Right forelimb (tissue), 1 donor: ENCODE results near the gene PRKAG1.
A peak's percentile ranks its signal among the peaks of the same experiment; 100 is the strongest.

ENCODE experiments used
- DNase-seq: peaks from one replicate; pipeline ENCODE4 v3.0.0-alpha.2; 2018

The PRKAG1 gene

DNA sequence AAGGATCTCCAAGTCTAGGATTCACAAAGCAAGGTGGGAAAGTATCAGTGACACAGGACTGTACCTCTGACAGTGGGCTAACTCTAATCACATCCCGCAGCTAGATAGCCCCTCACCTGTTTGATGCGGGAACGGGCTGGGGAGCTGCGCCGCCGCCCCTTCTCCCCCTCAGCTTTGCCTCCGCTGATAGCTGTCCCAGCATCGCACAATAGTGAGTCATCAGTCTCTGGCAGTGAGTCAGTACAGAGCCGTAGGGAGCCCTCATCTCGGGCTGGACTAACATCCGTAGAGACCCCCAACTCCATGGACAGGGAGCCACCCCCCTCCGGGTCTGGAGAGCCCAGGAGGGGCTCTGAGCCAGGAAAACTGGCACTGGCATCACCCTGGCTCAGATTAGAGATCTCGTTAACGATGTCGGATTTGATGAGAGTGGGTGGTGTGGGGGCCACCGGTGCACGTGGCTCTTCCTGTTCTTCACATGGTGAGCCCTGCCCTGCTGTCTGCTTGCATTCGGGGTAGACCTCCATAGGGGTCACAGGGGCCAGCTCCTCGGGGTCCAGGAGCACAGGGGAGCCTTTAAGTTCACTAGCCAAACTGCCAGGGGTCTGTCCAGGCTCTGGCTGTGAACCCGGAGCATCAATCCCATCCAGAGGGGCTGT lies 31.1 kb upstream of the PRKAG1 start:
- DNase-seq, result no peak

DNA sequence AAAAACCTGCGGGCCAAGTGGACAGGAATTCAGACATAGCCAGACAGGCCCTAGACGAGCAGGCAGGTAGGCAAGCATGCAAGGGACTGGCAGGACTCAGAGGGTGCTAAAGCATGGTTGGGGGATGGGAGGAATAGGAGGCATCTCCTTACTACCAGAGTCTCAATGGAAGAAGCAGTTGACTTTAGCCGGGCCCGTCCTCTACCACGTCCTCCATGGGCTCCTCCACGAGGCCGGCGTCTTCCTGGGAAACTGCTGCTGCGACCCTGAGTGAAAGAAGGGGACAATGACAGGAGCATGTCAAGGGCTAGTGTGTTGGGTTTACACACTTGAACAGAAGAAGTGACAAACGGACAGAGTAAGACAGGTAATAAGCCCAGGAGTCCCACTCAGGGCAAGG lies 30.4 kb upstream of the PRKAG1 start:
- no peak for DNase-seq

DNA sequence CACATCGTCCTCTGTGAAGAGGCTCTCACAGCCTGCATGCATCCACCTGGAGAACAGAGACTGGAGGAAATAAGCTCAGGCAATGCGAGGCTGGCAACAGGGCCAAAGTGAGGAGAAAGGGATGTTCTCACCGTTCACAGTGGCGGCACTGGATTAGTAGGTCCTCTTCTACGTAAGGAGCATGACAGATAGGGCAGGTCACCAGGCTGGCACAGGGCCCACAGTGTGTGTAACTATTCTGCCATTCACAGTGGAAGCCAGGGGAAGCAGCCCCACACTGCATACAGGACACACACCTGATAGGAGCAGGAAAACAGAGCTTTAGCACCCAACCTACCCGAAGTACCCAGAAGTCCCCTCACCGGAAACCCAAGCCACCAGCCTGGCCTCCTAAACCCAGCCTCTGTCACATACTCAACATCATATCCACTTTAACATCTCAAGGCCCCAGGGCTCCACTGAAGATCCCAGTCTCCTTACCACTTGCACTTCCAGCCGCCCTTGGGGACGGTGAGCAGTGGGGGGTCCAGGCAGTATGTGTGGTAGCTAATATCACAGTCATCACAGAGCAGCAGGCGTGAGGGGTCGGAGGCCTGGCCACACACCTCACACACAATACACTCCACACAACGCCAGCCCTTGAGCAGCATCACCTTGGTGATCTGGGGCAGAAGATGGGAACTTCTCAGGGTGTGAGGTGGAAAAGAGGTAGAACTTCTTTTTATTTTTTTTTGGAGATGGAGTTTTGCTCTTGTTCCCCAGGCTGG lies 27.7 kb upstream of the PRKAG1 start:
- DNase-seq, result no peak

DNA sequence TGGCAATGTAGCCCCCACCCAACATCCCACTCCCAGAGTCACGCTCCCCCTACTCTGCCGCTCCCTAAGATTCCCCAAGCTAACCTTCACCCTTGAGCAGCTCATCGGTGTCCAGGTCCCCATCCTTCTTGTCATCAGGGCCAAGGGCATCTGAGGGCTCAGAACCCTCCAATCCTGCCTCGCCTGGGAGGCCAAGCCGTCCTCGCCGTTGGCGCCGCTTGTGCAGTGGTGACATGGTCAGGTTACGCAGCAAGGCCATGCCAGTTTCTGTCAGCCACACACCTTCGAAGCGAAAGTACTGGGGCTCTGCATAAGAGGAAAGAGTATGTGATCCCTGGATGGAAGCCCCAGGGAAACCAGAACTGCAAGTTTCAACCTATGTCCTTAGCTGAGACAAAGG lies 26.1 kb upstream of the PRKAG1 start:
- DNase-seq, result no peak

DNA sequence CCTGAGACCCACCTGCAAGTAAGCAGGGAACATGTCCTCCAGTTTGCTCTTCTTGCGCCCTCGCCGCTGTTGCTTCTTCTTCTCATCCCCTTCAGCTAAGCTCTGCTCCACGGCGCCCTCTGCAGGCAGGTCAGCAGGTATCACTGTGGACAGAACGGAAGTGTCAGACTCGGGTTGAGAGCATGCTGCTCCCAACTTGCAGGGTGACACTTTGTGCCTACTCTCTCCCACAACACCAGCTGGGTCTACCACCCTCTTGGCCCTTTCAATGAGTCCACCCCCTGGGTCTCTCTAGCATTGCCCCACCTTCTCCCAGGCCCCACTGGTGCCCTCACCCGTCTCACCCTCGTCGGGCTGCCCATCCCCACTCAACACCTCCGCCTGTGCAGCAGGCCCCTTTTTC lies 25.3 kb upstream of the PRKAG1 start:
- DNase-seq, result no peak

DNA sequence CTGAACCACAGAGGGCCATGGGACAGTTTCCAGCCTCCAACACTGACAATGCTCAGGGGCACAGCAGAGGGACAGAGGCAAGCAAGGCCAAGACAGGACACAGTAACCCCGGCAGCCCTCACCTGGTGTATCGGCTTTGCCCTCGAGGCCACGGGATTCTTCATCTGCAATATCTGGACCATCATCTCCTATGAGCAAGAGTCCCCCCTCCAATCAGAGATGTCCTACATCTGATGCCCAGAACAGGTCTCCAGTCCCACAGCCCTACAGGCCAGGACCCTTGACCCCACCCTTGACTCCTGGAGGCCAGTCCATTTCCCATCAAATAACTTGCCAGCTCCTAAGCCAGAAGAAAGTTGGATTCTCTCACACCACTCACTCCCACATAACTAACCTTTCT lies 24.7 kb upstream of the PRKAG1 start:
- no peak for DNase-seq

DNA sequence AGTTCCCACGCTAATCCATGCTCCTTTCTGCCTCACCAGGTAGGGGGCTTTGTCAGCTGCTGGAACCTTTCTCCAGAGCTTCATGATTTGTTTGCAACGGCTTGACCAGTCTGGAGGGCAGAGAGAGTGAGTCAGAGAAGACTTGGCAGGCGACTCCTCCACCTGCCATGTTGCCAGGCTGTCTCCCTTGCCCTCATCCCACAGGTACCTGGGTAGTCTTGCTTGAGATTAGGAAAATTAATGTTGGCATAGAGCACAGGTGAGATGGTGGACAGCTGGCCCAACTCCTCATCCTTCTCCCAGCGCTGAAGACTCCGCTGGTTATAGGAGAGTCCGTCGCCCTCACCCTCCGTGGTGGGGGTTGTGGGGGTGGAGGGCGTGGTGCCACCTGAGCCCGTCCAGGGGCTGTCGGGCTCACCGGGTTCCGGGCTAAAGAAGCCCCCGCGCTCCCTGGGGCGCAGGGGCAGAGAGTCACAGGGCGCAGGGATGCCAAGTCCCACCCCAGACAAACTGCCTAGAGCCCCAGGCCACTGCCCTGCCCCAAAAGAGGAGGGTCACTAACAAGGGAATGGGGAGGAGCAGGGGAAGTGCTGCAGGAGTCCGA lies 23.4 kb upstream of the PRKAG1 start:
- DNase-seq, result no peak

DNA sequence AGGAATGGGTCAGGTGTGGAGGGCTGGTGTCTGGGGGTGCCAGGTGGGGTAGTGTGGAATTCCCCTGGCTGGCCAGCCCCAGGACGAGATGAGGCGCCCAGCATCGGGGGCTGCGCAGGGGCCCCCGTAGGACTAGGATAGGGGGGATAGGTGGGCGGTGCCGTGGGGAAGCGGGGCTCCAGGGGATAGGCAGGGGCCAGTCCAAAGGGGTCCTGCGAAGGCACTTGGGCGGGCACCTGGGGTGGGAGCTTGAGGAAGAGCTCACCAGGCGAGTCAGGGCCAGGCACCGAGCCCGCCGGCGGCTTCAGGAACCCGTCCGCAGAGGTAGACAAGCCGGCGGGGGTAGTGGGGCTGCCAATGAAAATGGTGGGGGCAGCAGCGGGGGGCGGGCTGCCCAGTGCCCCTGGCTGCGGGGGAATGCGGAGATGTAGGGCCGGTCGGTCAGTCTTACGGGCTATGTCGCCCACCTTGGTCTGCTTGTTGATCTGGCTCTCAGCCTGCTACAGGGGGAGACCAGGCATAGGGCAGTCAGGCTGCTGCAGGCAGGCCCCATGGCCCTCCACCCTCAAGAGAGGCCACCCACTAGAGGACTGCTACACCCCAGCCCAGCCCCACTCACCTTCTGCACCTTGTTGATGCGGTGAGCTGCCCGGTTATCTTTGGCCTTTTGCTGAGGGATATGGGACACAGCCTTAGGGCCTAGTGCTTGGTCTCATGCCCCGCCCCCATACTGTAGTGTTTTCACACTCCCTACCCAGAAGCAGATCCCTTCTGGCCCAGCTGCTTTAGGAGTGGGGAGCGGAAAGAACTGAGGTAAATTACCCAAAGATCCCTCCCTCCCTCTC lies 22.7 kb upstream of the PRKAG1 start:
- no peak for DNase-seq

DNA sequence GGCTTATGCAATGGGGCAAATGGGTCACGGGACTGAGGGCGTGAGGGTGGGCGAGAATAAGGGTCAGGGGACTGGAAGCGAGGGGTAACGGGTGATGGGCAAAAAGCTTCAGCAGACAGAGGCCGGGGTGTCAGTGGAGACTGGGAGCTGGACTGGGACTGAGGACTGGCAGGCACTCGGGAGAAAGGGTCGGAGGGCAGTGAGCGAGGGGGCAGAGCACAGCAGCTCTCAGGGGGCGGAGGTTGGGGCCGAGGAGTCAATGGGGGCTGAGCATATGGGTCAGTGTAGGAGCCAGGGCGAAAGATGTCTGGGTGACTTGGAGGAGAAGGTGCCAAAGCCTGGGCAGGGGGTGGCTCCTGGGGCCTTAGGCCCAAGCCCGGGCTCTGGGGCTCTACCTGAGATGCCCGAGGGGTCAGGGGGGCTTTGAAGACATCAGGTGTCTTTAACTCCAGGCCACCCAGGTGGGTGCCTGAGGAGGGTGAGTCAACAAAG lies 21.8 kb upstream of the PRKAG1 start:
- no peak for DNase-seq

DNA sequence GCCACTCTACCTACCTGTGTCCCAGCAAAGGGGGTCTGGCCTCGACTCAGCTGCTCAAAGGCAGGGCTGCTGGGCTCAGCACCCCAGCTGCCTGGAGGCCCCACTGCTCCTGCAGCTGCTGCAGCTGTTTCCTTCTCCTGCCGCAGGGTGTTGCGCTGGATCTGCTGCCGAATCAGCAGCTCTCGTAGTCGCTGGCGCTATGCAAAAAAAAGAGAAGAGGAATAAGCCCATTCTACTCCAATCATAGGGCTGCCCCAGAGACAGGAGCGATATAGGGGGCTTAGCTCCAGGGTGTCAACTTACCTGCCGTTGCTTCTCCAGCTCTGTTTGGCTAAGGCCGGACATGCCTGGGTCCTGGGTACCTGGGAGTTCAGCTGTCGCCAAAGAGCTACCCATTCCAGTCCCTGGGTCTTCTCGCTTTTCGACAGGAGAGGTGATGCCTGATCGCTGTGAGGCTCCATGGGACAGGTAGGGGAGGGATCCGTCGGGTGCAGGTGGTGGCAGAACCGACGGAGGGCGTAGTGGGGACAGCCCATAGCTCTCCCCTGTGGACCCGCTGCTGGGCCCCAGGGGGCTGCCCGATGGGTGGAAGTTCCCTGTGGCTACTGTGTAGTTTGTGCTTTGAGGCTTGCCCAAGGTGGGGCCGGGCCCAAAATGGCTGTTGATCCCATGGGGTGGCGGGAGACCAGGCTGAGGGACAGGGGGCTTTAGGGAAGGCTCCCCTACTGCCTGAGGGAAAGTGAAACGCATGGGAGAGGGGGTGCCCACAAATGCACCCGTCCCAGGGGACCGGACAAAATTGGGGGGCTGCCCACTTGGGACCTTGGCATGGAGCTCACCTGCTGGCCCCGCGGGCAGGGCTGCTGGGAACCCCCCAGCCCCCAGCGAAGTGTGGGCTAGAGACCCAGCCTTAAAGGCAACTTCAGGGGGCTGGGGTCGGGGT lies 21.1 kb upstream of the PRKAG1 start:
- DNase-seq, result no peak

DNA sequence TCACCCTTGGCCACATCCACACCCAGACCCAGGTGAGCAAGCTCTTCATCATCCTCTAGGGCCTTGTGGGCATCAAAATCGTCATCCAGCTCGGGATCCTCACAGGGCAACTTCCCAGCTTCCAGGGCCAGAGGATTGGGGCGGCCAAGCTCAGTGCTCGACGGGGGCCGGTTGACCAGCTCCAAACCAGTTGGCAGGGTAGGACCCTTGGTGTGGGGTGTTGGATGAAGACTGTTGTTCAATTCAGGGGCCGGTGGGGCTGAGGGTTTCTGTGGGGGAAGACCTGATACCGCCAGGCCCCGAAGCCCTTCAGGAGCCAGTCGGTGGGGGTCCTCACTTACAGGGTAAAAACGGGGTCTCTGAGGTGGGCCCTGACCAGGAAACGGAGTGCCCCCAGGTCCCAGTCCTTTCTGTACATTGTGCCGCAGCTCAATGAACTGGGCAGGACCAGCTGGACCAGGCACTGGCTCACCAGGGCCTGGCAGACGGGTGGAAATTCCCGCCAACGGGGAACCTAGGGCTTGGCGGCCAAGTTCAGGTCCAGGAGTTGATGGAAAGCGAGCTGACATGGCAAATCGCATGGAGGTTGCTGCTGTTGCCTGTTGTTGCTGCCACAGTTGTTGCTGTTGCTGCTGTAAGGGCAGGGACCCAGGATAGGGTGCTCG lies 19.8 kb upstream of the PRKAG1 start:
- no peak for DNase-seq

DNA sequence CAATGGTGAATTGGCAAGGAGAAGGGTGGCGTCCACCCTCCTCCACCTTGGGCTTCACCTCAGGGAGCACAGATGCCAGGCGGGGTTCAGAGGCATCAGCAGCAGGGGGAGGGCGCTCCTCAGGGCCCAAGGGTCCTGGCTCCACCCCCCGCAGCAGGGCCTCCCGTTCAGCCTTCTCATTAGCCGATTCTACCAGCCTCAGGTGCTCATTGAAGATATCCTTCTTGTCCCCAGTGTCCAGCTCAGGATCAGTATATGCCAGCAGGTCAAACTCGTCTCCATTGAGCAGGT lies 19.3 kb upstream of the PRKAG1 start:
- DNase-seq, result no peak

DNA sequence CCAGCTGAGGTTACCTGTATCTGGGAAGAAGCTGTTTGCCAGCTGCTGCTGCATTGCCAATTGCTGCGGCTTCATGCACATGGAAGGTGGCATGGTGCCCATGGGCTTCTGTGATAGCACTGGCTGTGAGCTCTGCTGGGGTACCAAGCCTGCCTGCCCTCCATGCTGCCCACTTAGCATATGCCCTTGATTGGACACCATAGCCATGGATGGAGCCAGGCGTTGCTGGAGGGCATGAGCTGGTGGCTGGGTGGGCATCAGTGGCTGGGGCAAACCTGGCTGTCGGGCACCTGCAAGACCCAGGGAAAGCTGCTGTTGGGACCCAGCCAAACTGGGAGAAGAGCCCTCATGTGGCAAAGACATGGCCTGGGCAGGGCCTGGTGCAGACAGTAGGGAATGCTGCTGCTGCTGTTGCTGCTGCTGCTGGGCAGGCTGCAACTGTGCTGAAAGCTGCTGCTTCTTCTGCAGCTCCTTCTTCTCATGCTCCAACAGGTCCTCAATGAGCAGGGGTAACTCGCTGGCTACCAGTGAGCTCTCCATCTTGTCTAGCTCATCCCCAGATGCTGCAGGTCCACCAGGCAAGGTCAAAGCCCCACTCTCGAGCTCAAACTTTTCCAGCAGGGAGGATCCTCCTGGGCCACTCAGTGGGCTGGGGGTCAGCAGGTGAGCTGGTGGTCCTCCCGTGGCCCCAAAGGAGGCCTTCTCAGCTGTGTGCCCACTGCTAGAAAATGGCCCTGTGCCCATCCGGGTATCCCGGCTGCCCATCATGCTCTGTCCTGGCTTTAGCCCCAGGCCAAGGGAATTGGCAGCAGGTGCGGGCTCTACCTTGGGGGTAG lies 18.8 kb upstream of the PRKAG1 start:
- no peak for DNase-seq

DNA sequence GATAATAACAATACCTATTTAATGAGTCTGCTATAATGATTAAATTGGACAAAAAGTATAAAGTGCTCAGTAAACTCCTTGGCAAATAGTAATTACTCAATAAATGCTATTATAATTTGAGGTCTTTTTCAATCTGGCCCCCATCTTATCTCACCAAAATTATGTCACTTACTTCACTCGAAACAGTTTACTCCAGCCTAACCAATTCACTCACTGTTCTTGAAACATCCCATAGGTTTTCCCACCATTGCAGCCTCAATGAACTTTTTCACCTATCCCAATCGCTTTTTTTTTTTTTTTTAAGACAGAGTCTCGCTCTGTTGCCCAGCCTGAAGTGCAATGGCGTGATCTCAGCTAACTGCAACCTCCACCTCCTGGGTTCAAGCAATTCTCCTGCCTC lies 17.5 kb upstream of the PRKAG1 start:
- DNase-seq, result no peak

DNA sequence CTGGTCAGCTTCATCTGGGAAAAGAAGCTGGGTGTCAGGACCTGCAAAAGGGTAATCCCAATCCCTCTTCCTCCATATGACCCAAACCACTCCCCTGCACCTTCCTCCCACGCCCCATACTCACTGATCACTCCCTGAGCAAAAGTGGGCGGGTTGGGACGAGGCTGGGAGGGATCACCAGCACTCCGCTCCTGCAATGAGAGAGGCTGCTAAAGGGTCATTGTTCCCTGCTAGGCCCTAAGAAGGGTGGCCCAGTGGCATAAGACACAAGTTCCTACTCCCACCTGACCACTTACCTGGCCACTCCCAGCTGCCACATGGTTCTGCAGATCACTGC lies 15.7 kb upstream of the PRKAG1 start:
- no peak for DNase-seq

DNA sequence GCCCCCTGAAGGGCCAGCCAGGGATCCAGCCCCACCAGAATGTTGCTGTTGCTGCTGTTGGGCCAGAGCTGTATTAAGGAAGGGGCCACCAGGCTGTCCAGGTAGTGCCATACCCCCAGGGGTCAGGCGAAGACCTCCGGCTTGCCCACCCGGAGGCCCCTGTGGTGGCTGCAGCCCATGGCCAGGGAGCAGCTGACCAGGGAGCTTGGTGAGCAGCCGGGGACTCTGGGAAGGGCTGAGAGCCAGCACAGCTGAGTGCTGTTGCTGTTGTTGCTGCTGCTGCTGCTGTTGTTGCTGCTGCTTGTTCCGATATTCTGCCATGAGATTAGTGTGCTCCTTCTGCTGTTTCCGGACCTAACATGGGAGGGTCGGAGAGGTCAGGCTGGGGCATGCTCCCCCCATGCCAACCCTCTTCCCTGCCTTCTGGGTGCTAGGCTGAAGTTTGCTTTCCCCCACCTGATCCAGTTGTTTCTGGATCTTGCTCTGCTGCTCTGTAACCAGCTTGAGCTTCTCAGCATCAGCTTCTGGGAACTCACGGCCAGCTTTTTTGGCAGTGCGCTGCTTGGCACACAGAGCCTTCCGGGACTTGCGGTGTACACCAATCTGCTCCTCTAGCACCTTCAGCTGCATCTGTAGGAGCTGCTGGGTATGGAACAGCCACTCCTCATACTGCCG lies 15.2 kb upstream of the PRKAG1 start:
- DNase-seq, result peak; percentile 36

DNA sequence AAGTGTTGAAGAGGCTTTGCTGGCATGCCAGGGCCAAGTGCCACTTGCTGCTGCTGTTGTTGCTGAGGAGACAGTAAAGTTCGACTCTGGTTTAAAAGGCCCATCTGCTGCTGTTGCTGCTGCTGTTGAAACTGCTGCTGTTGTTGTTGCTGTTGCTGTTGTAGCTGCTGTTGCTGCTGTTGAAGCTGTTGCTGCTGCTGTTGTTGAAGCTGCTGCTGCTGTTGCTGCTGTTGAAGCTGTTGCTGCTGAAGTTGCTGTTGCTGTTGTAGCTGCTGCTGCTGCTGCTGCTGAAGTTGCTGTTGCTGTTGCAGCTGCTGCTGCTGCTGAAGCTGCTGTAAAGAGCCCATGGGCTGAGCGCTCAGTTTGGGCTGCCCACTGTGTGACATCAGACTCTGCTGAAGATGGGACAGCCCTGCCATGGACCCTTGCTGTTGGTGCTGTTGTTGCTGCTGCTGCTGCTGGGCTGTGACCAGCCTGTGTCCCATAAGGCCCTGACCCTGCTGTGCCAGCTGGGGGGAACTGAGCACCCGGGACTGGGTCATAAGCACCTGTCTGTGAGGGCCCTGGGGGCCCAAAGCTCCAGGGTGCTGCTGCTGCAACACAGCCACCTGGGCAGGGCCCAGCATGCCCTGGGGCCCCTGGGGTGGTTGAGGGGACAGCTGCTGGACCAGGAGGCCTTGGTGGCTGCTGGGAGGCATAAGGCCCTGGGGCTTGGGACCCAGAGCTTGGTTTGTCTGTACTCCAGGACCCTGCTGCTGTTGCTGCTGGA lies 14.3 kb upstream of the PRKAG1 start:
- no peak for DNase-seq

DNA sequence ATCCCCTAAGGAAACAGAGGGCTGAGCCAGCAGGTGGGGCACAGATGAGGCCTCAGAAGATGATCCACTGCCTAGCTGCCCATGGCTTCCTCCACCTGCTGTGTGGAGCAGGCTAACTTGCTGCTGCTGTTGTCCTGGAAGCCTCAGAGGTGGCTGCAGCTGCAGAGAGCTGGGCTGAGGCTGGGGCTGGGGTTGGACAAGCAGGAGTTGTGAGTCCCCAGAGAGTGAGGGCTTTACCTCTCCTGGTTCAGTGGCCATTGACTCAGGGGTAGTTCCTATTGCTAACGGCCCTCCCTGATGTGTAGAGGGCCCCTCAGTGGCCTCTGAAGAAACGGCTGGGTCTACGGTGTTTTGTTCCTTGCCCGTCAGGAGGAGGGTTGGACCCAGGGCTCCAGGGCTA lies 13.7 kb upstream of the PRKAG1 start:
- no peak for DNase-seq

DNA sequence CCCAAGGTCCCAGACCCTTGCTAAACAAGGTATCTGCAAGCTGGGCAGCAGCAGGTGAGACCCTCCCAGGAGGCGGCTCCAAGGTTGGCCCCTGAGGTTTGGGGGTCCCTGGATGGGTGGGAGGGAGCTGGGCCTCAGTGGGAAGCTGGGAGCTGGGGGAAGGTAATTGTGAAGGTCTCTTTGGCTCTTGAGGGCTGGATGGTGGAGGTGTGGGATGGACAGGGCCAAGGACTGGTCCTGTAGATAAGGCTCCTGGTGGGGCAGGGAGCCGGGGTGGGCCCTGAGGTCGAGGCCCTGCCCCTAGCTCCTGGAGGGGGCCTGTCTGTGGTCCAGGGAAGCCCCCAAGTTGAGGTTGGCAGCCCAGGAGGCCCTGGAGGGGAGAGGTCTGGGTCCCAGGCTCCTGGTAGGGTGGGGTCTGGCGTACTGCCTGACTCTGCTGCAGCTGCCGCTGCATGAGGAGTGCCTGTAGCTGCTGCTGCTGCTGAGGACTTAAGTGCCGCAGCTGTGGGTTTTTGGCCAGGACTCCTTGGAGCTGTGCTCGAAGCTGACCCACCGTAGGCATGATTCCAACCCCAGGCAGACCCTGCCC lies 13.1 kb upstream of the PRKAG1 start:
- DNase-seq, result no peak
